ENCODE measurements around the gene PODN.

Gene PODN, protein sequence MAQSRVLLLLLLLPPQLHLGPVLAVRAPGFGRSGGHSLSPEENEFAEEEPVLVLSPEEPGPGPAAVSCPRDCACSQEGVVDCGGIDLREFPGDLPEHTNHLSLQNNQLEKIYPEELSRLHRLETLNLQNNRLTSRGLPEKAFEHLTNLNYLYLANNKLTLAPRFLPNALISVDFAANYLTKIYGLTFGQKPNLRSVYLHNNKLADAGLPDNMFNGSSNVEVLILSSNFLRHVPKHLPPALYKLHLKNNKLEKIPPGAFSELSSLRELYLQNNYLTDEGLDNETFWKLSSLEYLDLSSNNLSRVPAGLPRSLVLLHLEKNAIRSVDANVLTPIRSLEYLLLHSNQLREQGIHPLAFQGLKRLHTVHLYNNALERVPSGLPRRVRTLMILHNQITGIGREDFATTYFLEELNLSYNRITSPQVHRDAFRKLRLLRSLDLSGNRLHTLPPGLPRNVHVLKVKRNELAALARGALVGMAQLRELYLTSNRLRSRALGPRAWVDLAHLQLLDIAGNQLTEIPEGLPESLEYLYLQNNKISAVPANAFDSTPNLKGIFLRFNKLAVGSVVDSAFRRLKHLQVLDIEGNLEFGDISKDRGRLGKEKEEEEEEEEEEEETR

DNA sequence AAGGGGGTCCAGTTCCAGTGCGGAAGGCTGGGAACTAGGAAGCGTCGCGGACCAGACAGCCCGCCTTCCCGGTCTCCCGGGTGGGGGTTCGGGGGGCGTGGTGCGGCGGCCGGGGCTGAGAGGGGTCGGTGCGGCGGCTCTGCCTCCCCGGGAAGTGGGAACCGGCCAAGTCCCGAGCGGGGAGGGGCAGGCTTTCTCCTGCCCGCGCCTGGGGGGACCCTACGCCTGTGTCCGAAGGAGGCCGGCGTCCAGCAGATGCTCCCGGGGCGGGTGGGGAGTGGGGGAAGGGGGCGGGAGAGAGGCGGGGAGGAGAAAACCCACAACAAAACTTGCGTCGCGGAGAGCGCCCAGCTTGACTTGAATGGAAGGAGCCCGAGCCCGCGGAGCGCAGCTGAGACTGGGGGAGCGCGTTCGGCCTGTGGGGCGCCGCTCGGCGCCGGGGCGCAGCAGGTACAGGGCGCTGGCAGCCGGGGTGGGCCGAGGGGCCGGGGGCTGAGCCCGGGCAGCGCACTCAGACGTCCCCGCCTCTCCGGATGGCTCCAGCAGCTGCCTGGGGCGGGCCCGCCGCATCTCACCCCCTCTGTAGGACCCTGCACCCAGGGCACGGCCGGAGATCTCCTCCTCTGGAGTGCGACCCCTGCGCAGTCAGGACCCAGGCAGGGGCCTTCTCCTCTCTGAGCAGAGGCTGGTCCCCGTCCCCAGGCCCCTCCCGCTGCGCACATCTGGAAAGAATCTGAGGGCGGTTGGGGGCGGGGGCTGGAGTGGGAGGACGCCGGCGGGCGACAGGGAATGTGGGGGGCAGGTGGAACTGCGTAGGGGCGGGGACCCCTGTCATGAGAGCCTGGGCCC, at the start of gene PODN:
TSS of gene PODN (plus strand) at position 355 of the 849 bp plus-strand sequence. CDS start 7,643 bp downstream, outside the sequence.
- DNase-seq (ENCODE audit: extremely low read depth, low read depth): no peak
- TF ChIP-seq, protein P1, sequence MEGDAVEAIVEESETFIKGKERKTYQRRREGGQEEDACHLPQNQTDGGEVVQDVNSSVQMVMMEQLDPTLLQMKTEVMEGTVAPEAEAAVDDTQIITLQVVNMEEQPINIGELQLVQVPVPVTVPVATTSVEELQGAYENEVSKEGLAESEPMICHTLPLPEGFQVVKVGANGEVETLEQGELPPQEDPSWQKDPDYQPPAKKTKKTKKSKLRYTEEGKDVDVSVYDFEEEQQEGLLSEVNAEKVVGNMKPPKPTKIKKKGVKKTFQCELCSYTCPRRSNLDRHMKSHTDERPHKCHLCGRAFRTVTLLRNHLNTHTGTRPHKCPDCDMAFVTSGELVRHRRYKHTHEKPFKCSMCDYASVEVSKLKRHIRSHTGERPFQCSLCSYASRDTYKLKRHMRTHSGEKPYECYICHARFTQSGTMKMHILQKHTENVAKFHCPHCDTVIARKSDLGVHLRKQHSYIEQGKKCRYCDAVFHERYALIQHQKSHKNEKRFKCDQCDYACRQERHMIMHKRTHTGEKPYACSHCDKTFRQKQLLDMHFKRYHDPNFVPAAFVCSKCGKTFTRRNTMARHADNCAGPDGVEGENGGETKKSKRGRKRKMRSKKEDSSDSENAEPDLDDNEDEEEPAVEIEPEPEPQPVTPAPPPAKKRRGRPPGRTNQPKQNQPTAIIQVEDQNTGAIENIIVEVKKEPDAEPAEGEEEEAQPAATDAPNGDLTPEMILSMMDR (IDR thresholded peaks at IDR 0.05; ENCODE audit: low read depth, low read length, missing control alignments): no peak

DNA sequence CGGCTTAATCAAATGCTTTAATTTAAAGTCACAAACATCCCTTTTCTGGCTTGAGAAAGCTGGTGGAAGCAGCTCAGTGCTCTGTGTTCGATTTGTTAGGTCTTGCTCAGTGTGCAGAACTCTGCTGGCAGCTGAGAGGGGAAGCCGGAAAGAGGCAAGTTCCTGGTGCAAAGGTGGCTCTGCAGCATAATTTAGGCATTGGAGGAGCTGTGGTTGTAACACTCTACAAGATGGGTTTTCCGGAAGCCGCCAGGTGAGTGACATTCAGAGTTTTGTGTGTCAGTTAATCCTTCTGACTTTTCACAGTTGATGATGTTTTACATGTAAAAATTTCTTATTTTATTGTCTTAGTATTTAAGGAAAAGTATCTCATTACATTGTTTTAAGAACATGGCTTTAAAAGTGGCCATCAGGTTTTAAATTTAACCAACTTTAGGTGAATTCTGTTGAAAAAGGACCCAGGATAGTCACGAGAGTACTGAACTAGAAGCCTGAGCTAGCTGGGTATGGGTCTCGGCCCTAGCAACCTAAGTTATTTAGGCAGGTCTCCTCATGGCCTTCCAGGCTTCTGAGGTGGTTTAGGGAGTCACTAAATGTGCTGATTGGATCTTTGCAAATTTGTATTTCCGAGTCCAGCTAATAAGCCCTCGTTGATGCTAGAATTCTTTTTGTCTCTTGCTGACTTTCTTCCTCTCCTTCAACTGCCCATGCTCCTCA, 47.1 kb upstream of the PODN start:
- H3K4me3 ChIP-seq (replicated peaks; ENCODE audit: low read depth, low read length): peak overlapping the region; percentile 49
- peak; percentile 79 for DNase-seq (ENCODE audit: extremely low read depth, low read depth)
- TF ChIP-seq, protein P1 (IDR thresholded peaks at IDR 0.05; ENCODE audit: low read depth, low read length, missing control alignments): no peak

More for the DNA sequence above, at the start of gene PODN:
- peak within 1 kb of the TSS; percentile 51 for H3K4me3 ChIP-seq (replicated peaks; ENCODE audit: low read depth, low read length)

DNA sequence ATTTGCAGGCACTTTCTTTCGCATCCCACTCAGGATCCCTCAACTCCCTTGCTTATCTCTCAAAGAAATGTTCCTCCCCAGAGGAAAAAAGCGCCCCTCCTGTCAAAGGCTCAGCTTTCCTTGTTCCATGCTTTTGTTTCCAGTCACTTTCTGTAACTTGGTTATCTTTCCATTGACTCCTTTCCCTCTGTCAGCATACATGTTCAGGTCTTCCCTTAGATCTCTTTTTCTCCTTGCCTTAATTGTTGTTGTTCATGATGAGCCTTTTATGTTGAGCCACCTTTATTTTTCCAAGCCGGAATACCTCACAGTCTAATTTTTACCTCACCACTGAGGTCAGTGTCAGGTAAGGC, 46.5 kb upstream of the PODN start:
- DNase-seq (ENCODE audit: extremely low read depth, low read depth): no peak
- TF ChIP-seq, protein P1 (IDR thresholded peaks at IDR 0.05; ENCODE audit: low read depth, low read length, missing control alignments): no peak
- H3K4me3 ChIP-seq (replicated peaks; ENCODE audit: low read depth, low read length): peak overlapping the region; percentile 49

DNA sequence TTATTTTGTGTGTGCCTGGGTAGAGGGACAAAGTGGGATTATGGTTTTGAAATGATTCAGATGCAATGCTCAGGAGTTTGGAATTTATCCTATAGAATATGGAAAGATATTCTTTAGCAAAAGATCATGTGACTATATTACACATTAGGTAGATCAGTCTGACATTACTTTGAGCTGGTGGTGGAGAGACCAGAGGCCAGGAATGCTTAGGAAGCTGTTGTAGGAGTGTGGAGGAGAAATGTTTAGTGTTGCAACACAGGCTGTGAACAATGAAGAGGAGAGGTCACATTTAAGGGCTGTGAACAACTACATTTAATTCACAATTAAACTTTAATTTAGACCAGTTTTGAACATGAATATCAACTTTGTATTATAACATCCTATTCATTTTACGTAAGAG, 45.3 kb upstream of the PODN start:
- H3K4me3 ChIP-seq (replicated peaks; ENCODE audit: low read depth, low read length): no peak overlapping the region
- TF ChIP-seq, protein P1 (IDR thresholded peaks at IDR 0.05; ENCODE audit: low read depth, low read length, missing control alignments): no peak
- DNase-seq (ENCODE audit: extremely low read depth, low read depth): no peak

DNA sequence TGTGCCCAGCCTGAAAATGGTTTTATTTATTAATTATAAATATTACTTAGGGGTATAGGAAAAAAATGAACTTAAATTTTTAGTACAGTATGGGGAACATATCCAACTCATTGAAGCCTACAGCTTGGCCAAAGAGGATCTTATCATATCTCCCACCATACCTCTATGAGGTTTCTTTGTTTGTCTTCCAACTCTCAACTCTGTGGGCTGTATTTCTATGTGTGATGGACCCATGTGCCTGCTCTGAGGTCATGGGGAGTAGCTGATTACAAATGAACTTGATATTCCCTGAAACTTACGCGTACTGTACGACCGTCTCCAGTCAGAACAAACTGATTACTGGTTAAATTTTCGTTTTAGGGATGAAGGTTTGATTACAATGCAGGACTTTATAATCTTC, 41.4 kb upstream of the PODN start:
- no peak for DNase-seq (ENCODE audit: extremely low read depth, low read depth)
- H3K4me3 ChIP-seq (replicated peaks; ENCODE audit: low read depth, low read length): no peak overlapping the region

More for the DNA sequence above, 41.4 kb upstream of the PODN start:
- TF ChIP-seq, protein P1 (IDR thresholded peaks at IDR 0.05; ENCODE audit: low read depth, low read length, missing control alignments): no peak
